Transverse colon (tissue), 3 donors: ENCODE data around the gene TMEM50B.

Experiments
- CTCF ChIP-seq, 5 experiments: fragments of 200-600 bp in 3 of 5; fragments of 450-650 bp in 2 of 5; sonication (generic) in 3 of 5; IDR thresholded peaks; 1 replicate in 2 of 5; 2 replicates in 3 of 5; pipeline ENCODE4 v1.5.1; 2016 to 2017; ENCODE audit warnings: antibody characterized with exemption in 5 of 5, inconsistent platforms in 3 of 5, mild to moderate bottlenecking in 2 of 5, moderate library complexity in 1 of 5
- EP300 ChIP-seq: sonication (generic); formaldehyde crosslinking; IDR thresholded peaks from one replicate; pipeline ENCODE4 v1.6.1; 2017; ENCODE audit warnings: antibody characterized with exemption, low read depth

GRCh38 chr21:33433425-33434114, 46.2 kb downstream of the TMEM50B start:
- TF ChIP-seq CTCF (IDR thresholded peaks at IDR 0.05) (no peak), EP300 (no peak)
